Uterus (tissue), 2 donors: ENCODE results near the gene ODR4.

Experiments
- POLR2A ChIP-seq, 2 donors: fragments of 450-650 bp; IDR thresholded peaks; one replicate each; pipeline ENCODE4 v1.6.1; 2016; ENCODE audit warnings: antibody characterized with exemption in 2 of 2, mild to moderate bottlenecking in 1 of 2, moderate library complexity in 1 of 2
- TF ChIP-seq, protein P1 (sequence below), 4 experiments: fragments of 200-600 bp in 2 of 4; fragments of 450-650 bp in 2 of 4; sonication (generic) in 2 of 4; IDR thresholded peaks; one replicate each; pipeline ENCODE4 v1.5.1; 2016 to 2019; ENCODE audit warnings: antibody characterized with exemption in 4 of 4, mild to moderate bottlenecking in 2 of 4, moderate library complexity in 1 of 4

DNA sequence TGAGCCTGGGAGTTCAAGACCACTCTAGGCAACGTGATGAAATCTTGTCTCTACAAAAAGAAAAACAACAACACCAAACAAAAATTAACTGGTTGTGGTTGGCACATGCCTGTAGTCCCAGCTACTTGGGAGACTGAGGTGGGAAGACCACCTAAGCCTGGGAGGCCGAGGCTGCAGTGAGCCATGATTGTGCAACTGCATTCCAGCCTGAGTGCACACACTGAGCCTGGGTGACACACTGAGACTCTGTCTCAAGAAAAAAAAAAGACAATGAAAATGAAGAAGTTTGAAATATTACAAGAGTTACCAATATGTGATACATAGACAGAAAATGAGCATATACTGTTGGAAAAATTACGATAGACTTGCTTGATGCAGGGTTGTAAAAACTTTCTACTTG is 53.4 kb downstream of the ODR4 start:
- TF ChIP-seq POLR2A (IDR thresholded peaks at IDR 0.05): no peak
- TF ChIP-seq, protein P1, sequence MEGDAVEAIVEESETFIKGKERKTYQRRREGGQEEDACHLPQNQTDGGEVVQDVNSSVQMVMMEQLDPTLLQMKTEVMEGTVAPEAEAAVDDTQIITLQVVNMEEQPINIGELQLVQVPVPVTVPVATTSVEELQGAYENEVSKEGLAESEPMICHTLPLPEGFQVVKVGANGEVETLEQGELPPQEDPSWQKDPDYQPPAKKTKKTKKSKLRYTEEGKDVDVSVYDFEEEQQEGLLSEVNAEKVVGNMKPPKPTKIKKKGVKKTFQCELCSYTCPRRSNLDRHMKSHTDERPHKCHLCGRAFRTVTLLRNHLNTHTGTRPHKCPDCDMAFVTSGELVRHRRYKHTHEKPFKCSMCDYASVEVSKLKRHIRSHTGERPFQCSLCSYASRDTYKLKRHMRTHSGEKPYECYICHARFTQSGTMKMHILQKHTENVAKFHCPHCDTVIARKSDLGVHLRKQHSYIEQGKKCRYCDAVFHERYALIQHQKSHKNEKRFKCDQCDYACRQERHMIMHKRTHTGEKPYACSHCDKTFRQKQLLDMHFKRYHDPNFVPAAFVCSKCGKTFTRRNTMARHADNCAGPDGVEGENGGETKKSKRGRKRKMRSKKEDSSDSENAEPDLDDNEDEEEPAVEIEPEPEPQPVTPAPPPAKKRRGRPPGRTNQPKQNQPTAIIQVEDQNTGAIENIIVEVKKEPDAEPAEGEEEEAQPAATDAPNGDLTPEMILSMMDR (IDR thresholded peaks at IDR 0.05): no peak
